WERI-Rb-1 (cell line): ENCODE measurements around the gene ICAM3.
"Not testable (repeated sequence)": the region's sequence is repeated elsewhere in the genome, so short reads cannot be mapped to it uniquely, and the experiment has no call there.

Experiments used
- DNase-seq: peaks from one replicate; pipeline ENCODE4 v3.0.0-alpha.2; 2020
- H3K27ac ChIP-seq: fragments of 250-450 bp; sonication (Bioruptor Pico); 2 replicates; pipeline ENCODE4 v1.5.1; 2020; ENCODE audit warnings: mild to moderate bottlenecking, moderate library complexity
- H3K27me3 ChIP-seq: fragments of 250-450 bp; sonication (Bioruptor Pico); 2 replicates; pipeline ENCODE4 v1.5.1; 2021; ENCODE audit warnings: mild to moderate bottlenecking, low read depth, moderate library complexity; ENCODE audit not compliant: insufficient read depth, severe bottlenecking
- H3K36me3 ChIP-seq: fragments of 250-450 bp; sonication (Bioruptor Pico); 2 replicates; pipeline ENCODE4 v1.5.1; 2020; ENCODE audit warnings: mild to moderate bottlenecking, moderate library complexity
- H3K4me3 ChIP-seq: 2 replicates; pipeline ENCODE4 v1.5.1; 2011; ENCODE audit warnings: low read depth, mild to moderate bottlenecking, control low read depth, low read length
- H3K9me3 ChIP-seq: fragments of 250-450 bp; sonication (Bioruptor Pico); 2 replicates; pipeline ENCODE4 v1.5.1; 2021; ENCODE audit warnings: mild to moderate bottlenecking, moderate library complexity; ENCODE audit not compliant: severe bottlenecking
- TF ChIP-seq, protein P1 (sequence below): IDR thresholded peaks from 2 replicates; pipeline ENCODE4 v1.5.1; 2011; ENCODE audit warnings: low read depth, mild to moderate bottlenecking, control low read depth, inconsistent platforms, low read length

The ICAM3 gene, protein sequence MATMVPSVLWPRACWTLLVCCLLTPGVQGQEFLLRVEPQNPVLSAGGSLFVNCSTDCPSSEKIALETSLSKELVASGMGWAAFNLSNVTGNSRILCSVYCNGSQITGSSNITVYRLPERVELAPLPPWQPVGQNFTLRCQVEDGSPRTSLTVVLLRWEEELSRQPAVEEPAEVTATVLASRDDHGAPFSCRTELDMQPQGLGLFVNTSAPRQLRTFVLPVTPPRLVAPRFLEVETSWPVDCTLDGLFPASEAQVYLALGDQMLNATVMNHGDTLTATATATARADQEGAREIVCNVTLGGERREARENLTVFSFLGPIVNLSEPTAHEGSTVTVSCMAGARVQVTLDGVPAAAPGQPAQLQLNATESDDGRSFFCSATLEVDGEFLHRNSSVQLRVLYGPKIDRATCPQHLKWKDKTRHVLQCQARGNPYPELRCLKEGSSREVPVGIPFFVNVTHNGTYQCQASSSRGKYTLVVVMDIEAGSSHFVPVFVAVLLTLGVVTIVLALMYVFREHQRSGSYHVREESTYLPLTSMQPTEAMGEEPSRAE

DNA sequence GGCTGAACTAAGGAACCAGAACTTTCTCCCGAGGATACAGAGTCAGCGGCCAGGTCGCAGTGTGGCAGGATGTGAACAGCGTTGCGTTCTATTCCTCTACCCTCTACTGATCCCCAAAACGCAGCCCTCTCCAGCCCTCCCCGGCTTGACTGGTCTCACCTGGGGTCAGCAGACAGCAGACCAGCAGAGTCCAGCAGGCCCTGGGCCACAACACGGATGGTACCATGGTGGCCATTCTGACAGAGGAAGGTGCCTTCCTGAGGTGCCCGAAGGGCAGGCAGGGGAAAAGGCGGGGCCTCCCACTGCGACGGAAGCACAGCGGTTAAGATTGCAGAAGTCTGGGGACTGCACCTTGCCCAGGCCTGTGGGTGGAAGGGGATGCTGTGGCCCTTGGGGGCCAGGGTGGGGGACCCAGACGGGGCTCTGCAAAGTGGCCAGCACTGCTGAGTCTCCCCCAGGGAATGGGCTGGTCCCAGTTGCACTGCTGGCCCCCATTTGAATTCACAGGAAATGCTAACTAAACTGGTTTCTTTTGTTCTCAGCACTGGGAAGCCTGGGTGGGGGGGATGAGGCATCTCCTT lies at the start of gene ICAM3:
TSS of gene ICAM3 (minus strand) at position 245 of the 581 bp plus-strand sequence. CDS start at position 235, 10 bp downstream.
- no peak for DNase-seq
- Histone ChIP-seq H3K9me3 (no peaks in the 10 kb centered on the region), H3K36me3 (peaks cover 6% of the 10 kb centered on the region), H3K27me3 (no peaks in the 10 kb centered on the region), H3K4me3 (no peak within 1 kb of the TSS), H3K27ac (no peak within 1 kb of the TSS)
- TF ChIP-seq, protein P1, sequence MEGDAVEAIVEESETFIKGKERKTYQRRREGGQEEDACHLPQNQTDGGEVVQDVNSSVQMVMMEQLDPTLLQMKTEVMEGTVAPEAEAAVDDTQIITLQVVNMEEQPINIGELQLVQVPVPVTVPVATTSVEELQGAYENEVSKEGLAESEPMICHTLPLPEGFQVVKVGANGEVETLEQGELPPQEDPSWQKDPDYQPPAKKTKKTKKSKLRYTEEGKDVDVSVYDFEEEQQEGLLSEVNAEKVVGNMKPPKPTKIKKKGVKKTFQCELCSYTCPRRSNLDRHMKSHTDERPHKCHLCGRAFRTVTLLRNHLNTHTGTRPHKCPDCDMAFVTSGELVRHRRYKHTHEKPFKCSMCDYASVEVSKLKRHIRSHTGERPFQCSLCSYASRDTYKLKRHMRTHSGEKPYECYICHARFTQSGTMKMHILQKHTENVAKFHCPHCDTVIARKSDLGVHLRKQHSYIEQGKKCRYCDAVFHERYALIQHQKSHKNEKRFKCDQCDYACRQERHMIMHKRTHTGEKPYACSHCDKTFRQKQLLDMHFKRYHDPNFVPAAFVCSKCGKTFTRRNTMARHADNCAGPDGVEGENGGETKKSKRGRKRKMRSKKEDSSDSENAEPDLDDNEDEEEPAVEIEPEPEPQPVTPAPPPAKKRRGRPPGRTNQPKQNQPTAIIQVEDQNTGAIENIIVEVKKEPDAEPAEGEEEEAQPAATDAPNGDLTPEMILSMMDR: no peak

DNA sequence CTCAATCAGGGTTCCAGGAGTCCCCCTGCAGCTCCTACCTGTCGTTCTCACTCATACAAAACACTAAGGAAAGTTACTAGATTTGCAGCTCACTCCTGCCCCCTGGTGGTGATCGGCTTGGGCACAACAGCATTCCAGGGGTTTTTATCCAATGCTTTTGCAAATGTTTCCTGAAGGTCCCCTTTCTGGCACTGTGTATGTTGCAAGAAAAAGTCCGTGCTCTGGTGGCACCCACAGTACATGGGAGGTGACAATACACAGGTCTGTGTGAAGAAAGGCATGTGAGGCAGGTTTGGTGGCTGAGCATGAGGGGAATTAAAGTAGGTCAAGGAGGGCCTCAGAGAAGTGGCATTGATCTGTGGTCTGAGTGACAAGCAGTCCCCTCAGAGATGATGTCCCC lies 49.5 kb upstream of the ICAM3 start:
- no peak overlapping the region for H3K4me3 ChIP-seq
- no peaks in the 10 kb centered on the region for H3K27me3 ChIP-seq
- H3K9me3 ChIP-seq: no peaks in the 10 kb centered on the region
- DNase-seq: peak; percentile 83
- TF ChIP-seq, protein P1: peak; percentile 80
- no peak overlapping the region for H3K27ac ChIP-seq
- peaks cover 30% of the 10 kb centered on the region for H3K36me3 ChIP-seq

DNA sequence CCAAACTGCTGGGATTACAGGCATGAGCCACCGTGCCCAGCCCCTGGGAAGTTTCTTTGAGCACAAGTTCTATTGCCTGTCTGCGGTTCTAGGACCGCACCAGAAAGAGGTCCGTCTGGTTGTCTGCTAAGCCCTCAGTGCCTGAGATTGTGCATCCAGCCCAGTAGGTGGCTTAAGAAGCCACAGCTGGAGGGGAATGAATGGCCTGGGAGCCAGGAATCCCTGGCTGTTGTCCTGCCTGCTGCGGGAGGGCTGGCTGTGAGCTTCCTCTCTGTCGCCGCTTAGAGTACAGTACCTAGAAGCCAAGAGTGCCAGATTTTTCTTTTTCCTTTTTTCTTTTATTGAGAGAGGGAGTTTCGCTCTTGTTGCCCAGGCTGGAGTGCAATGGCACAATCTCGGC lies 45.2 kb upstream of the ICAM3 start:
- no peak for DNase-seq
- H3K4me3 ChIP-seq: no peak overlapping the region
- no peaks in the 10 kb centered on the region for H3K9me3 ChIP-seq
- no peaks in the 10 kb centered on the region for H3K36me3 ChIP-seq
- H3K27ac ChIP-seq: no peak overlapping the region
- TF ChIP-seq, protein P1: no peak
- H3K27me3 ChIP-seq: no peaks in the 10 kb centered on the region

DNA sequence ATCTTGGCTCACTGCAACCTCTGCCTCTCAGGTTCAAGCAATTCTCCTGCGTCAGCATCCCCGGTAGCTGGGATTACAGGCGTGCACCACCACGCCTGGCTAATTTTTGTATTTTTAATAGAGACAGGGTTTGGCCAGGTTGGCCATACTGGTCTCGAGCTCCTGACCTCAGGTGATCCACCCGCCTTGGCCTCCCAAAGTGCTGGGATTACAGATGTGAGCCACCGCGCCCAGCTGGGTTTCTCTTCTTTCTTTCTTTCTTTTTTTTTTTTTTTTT lies 43.7 kb upstream of the ICAM3 start:
- not testable (repeated sequence) for DNase-seq, H3K27ac ChIP-seq, H3K27me3 ChIP-seq, H3K36me3 ChIP-seq, H3K4me3 ChIP-seq, H3K9me3 ChIP-seq

DNA sequence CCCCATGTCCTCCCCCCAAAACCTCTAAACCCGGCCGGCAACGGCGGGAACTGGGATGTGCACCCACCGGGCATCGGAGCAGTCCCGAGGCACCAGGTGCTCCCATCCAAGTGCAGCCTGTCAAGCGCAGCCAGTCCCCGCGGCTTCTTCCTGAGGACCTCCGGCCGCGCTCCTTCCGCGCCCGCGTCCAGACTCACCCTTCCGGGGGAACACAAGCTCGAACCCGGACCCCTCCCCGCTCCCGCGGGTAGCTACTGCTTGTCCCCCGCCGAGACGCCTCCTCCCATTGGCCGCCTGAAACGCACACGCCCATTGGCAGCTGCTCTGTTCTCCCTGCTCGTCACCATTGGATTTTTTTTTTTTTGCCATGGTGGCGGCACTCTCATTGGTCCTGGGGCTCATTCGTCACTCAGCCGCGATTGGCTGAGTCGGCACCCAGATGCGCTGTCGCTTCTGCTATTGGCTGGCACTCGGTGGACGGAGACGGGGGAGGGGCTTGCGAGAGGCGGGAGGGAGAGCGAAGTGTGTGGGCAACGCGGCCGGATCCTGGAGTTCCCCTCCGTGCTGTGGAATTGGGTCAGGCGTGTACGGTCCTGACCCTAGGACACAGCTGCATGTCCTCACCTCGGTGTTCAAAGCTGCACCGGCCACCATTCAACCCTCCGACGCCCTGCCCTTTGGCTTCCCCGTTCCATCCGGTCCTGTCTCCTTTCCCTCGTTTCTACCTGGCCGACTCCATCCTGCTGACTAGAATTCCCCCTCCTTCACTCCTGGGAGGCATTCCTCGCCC lies 41.1 kb upstream of the ICAM3 start, which contains the start of gene TYK2:
TSS of gene TYK2 (minus strand) at position 260 of the 790 bp plus-strand sequence. CDS start 2,166 bp downstream, outside the sequence.
- Histone ChIP-seq H3K27me3 (no peaks in the 10 kb centered on the region), H3K9me3 (no peaks in the 10 kb centered on the region), H3K4me3 (peak within 1 kb of the TSS; percentile 88), H3K36me3 (peaks cover 16% of the 10 kb centered on the region), H3K27ac (peak within 1 kb of the TSS; percentile 78)
- DNase-seq: peak; percentile 98
- TF ChIP-seq, protein P1: no peak

DNA sequence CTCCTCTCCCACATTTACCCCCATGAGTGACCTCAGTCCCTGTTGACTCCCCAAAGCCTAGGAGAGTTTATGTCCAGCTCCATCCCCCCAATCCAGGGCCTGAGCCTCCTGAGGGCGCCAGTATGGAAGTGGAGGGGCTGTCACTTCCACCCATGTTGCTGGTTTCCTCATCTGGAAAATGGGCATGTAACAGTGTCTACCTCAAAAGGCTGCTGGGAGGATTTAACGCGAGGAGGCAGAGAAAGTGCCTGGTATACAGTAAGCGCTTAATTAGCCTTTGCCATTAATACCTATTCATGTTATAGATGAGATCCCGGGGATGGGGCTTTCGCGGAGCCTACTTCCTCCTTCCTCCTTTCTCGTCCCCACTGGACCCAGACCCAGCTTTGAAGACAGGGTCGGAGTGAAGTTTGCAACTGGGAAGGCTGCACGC lies 40.5 kb upstream of the ICAM3 start:
- DNase-seq: no peak

More for the DNA sequence above, 40.5 kb upstream of the ICAM3 start:
- H3K27ac ChIP-seq: peak overlapping the region; percentile 75
- no peaks in the 10 kb centered on the region for H3K27me3 ChIP-seq
- peak overlapping the region; percentile 88 for H3K4me3 ChIP-seq
- H3K9me3 ChIP-seq: no peaks in the 10 kb centered on the region
- H3K36me3 ChIP-seq: peaks cover 19% of the 10 kb centered on the region
- TF ChIP-seq, protein P1: no peak
